Hematopoietic multipotent progenitor cell treated with erythropoietin and hydrocortisone succinate and interleukin-3 and kit ligand, for 15 days (in vitro differentiated cells): ENCODE measurements around the gene PHACTR4.
"Not testable (repeated sequence)": the region's sequence is repeated elsewhere in the genome, so short reads cannot be mapped to it uniquely, and the experiment has no call there.

Experiments
- DNase-seq: peaks from one replicate; pipeline ENCODE4 v3.0.0-alpha.2; 2015; ENCODE audit warnings: low spot score

The PHACTR4 gene

GRCh38 chr1:28525002-28525642, 155.6 kb downstream of the PHACTR4 start:
- not testable (repeated sequence) for DNase-seq

DNA sequence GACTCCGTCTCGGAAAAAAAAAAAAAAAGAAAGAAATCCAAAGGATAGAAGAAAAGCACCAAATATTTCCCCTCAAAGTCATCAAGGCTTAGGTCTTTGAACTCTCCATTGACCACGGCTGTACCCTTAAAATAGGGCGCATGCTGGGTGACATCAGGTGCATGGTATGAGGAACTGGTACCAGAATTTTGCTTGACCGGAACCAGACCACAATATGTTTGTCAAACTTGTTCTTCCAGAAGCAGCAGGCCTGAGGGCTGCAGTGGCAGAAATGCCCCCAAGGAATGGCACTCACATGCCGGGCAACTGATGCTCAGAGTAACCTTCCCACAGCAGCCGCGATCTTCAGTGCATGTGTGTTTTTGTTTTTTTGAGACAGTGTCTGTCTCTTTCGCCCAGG, 157.3 kb downstream of the PHACTR4 start:
- DNase-seq: no peak

DNA sequence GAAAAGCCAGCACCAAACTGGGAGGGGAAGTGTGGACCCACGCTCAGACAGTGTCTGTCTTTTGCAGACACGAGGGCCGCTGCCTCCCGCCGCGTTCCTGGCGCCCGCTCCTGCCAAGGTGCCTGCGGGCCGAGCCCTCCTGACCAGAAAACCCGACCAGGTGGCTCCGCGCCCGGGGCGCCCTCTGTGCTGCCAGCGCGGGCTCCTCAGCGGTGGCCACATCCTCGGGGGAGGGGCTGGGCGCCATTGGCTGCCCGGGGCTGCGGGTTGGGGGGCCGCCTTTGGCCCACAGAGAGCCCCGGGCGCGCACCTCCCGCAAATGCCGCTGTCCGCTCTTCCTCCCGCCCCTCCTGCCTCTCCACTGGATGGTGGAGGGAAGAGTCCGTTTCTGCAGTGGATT, 160.9 kb downstream of the PHACTR4 start:
- DNase-seq: no peak

DNA sequence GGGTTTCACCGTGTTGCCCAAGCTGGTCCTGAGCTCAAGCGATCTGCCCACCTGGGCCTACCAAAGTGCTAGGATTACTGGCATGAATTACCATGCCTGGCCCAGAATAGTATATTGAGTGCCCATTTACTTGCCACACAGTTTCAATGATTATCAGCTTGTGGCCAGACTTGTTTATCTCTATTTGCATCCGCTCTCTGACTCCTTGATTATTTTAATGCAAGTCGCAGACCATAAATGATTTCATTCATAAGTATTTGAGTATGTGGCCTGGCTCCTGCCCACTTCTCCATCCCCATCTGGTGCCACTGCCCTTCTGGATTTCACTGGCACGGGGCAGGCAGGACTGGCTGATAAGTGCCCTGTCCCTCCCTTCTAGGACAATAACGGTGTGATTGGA, 165.1 kb downstream of the PHACTR4 start:
- DNase-seq: peak; percentile 14

- DNase-seq: no peak
Measured at GRCh38 chr1:28535180-28535579, 165.6 kb downstream of the PHACTR4 start.

DNA sequence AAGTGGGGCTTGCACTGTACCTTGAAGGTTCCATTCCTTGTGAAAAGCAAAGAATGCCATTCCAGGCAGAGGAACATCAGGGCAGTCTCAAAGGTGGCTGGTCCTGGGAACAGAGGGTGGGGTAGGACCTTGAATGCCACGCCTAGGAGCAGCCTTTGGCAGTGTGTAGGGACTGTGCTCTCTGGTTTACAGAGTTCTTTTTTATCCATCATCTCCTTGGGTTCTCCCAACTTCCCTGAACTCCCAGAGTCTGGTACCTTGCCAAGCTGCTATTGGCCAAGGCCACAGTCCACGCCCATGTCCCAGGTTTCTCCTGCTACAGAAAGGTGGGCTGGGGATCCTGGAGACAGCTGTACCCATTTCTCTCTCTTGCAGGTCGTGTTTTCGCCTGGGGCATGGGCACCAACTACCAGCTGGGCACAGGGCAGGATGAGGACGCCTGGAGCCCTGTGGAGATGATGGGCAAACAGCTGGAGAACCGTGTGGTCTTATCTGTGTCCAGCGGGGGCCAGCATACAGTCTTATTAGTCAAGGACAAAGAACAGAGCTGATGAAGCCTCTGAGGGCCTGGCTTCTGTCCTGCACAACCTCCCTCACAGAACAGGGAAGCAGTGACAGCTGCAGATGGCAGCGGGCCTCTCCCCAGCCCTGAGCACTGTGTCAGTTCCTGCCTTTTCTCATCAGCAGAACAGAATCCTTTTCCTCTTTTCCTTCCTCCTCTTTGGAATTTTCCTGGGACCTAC, 168.1 kb downstream of the PHACTR4 start:
- no peak for DNase-seq

DNA sequence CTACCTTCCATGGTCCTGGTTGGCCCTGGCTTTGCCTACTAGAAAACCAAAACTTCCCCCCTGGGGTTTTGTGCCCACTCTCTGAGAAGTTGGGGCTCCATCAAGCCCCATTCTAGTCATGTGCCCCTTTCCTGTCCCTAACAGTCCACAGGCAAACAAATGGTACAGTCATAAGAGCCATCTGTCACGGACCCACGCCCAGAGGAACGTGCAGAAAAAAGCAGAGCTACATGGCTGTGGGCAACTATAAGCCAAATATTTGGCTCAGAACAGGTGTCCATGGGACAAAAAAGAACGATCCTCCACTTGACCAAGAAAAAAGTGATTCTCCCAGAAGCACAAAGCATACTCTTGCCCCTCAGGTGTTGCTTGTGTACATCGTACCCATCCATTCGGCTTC, 168.7 kb downstream of the PHACTR4 start:
- DNase-seq: no peak

GRCh38 chr1:28540651-28541050, 171.1 kb downstream of the PHACTR4 start:
- peak; percentile 2 for DNase-seq

DNA sequence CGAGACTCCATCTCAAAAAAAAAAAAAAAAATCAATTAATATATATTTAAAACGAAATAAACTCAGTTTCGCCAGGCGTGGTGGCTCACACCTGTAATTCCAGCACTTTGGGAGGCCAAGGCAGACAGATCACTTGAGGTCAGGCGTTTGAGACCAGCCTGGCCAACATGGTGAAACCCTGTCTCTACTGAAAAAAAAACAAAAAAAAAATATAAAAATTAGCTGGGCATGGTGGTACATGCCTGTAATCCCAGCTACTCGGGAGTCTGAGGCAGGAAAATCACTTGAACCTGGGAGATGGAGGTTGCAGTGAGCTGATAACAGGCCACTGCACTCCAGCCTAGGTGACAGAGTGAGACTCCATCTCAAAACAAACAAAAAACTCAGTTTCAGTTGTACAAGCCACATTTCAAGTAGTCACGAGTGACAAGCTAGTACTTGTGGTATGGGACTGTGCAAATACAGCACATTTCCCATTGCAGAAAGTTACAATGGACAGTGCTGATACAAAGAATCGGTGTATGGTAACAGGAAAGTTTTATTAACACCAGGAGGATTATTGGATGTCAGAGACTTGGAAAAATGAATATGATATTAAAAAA, 172.0 kb downstream of the PHACTR4 start:
- DNase-seq: not testable (repeated sequence)

GRCh38 chr1:28545246-28545628, 175.7 kb downstream of the PHACTR4 start:
- no peak for DNase-seq

- DNase-seq: no peak
Measured at GRCh38 chr1:28548318-28548717, 178.8 kb downstream of the PHACTR4 start.
